DND-41 (cell line): ENCODE data around the gene SEC16B.

ENCODE experiments used
- ATAC-seq: fragments of 200-7000 bp; cut with Tn5 transposase; 3 replicates; pipeline ENCODE4 v1.9.1; 2021; ENCODE audit warnings: low read depth; ENCODE audit not compliant: insufficient read depth
- DNase-seq: peaks from one replicate; pipeline ENCODE4 v3.0.0-alpha.2; 2020
- H2AFZ ChIP-seq: 2 replicates; pipeline ENCODE4 v1.6.0; 2012; ENCODE audit warnings: low read depth, low read length
- H3K27ac ChIP-seq: 2 replicates; pipeline ENCODE4 v1.5.1; 2012; ENCODE audit warnings: low read length, inconsistent platforms
- H3K27me3 ChIP-seq: fragments of 200-600 bp; sonication (generic); 2 replicates; pipeline ENCODE4 v1.6.0; 2012; ENCODE audit warnings: low read length, mild to moderate bottlenecking, inconsistent platforms; ENCODE audit not compliant: insufficient read depth, poor library complexity
- H3K36me3 ChIP-seq: 2 replicates; pipeline ENCODE4 v1.5.1; 2012; ENCODE audit warnings: low read length, inconsistent platforms; ENCODE audit not compliant: insufficient read depth
- H3K4me1 ChIP-seq: 2 replicates; pipeline ENCODE4 v1.5.1; 2012; ENCODE audit warnings: mild to moderate bottlenecking, low read length; ENCODE audit not compliant: insufficient read depth
- H3K4me2 ChIP-seq: 2 replicates; pipeline ENCODE4 v1.6.0; 2012; ENCODE audit warnings: mild to moderate bottlenecking, moderate library complexity, low read length, inconsistent platforms; ENCODE audit not compliant: insufficient read depth
- H3K4me3 ChIP-seq, 2 experiments: fragments of 200-600 bp in 1 of 2; shearing (Covaris generic) in 1 of 2; 2 replicates each; pipeline ENCODE4 v1.5.1; 2012 to 2016; ENCODE audit warnings: inconsistent platforms in 2 of 2, low read length in 2 of 2, mild to moderate bottlenecking in 2 of 2, low read depth in 1 of 2, moderate library complexity in 1 of 2
- H3K79me2 ChIP-seq: 2 replicates; pipeline ENCODE4 v1.6.0; 2012; ENCODE audit warnings: low read length, inconsistent platforms; ENCODE audit not compliant: insufficient read depth
- H3K9ac ChIP-seq: 2 replicates; pipeline ENCODE4 v1.6.0; 2012; ENCODE audit warnings: low read depth, mild to moderate bottlenecking, inconsistent platforms, low read length, moderate library complexity
- H3K9me3 ChIP-seq: 2 replicates; pipeline ENCODE4 v1.5.1; 2012; ENCODE audit warnings: low read length, moderate library complexity, mild to moderate bottlenecking, inconsistent platforms; ENCODE audit not compliant: insufficient read depth, severe bottlenecking
- H4K20me1 ChIP-seq: 2 replicates; pipeline ENCODE4 v1.6.0; 2012; ENCODE audit warnings: low read length; ENCODE audit not compliant: insufficient read depth
- EZH2 ChIP-seq: IDR thresholded peaks from 3 replicates; pipeline ENCODE4 v1.6.1; 2012; ENCODE audit warnings: borderline replicate concordance, low read depth, mild to moderate bottlenecking, moderate library complexity, low read length, inconsistent platforms; ENCODE audit not compliant: severe bottlenecking
- TF ChIP-seq, protein P1 (sequence below): IDR thresholded peaks from 2 replicates; pipeline ENCODE4 v1.5.1; 2012; ENCODE audit warnings: borderline replicate concordance, low read length, moderate library complexity, mild to moderate bottlenecking; ENCODE audit not compliant: poor library complexity, severe bottlenecking; ENCODE audit errors: extremely low read depth

The SEC16B gene

DNA sequence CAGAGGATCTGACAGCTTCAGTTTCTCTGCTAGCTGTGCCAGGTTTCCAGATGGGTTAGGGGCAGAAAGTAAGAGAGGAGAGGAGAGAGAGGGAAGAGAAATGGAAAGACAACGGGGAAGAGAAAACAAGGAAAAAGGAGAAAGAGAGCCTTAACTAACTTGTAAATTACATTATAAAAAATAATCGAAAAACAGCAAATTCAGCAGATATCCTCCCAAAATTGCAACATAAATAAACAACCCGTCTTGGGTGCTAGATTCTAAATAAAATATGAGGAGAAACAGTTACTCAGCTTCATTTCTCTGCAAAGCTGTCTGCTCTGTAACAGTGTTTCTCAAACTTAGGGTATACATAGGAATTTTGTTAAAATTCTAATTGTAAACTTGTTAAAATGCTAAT, 29.2 kb downstream of the SEC16B start:
- Histone ChIP-seq H3K4me2 (no peak overlapping the region), H4K20me1 (no peaks in the 10 kb centered on the region), H3K4me1 (no peaks in the 10 kb centered on the region), H2AFZ (no peak overlapping the region), H3K9ac (no peak overlapping the region), H3K9me3 (no peaks in the 10 kb centered on the region), H3K79me2 (no peaks in the 10 kb centered on the region), H3K27ac (no peak overlapping the region), H3K4me3 (no peak overlapping the region), H3K36me3 (no peaks in the 10 kb centered on the region), H3K27me3 (no peaks in the 10 kb centered on the region)
- ATAC-seq: no peak
- TF ChIP-seq EZH2: no peak
- TF ChIP-seq, protein P1, sequence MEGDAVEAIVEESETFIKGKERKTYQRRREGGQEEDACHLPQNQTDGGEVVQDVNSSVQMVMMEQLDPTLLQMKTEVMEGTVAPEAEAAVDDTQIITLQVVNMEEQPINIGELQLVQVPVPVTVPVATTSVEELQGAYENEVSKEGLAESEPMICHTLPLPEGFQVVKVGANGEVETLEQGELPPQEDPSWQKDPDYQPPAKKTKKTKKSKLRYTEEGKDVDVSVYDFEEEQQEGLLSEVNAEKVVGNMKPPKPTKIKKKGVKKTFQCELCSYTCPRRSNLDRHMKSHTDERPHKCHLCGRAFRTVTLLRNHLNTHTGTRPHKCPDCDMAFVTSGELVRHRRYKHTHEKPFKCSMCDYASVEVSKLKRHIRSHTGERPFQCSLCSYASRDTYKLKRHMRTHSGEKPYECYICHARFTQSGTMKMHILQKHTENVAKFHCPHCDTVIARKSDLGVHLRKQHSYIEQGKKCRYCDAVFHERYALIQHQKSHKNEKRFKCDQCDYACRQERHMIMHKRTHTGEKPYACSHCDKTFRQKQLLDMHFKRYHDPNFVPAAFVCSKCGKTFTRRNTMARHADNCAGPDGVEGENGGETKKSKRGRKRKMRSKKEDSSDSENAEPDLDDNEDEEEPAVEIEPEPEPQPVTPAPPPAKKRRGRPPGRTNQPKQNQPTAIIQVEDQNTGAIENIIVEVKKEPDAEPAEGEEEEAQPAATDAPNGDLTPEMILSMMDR: no peak
- no peak for DNase-seq

DNA sequence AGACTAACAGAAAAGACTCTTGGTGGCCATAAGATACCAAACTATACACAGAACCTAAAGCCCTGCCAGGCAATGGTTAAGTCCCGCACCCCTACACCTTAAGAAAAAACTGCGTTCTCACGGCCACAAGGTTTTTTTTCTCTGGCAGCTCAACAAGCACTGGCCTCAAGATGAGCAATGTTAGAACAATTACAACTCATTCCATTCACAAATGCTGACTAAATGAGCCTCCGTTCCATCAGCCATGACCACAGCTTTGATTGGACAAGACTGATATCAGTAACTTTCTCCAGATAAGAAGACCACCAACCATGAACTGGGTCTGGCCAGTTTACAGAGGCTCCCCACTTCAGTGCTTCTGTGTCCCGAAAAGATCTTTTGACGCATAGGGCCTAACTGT, 31.9 kb downstream of the SEC16B start:
- ATAC-seq (no peak), DNase-seq (no peak)
- H3K9me3 ChIP-seq: no peaks in the 10 kb centered on the region

DNA sequence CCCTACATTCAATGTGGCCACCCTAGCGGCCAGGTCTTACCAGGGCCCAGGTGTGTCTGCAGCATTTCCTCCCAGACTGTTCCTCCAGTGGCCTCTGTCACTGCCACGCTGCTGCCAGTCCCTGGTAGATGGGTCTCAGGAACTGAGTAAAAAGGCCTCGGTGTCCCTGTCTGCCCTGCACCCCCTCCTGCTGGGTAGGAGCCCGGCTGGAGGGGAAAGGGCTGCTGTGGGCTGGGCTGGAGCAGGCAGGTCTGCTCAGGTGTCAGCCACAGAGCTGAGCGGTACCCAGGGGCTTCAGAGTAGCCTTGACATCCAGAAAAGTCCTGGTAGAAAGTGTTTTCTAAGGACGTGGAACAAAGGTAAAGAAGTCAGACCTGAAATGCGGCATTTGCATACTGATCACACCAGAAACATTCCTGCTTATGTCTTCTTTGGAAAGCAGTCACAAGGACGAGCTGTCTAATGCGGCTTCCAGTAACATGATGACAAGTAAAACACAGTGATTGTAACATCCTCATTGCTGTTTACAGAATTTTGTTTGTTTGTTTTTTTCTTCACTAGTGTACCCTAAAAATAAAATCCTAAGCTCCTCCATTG, 32.6 kb downstream of the SEC16B start:
- H2AFZ ChIP-seq: no peak overlapping the region
- no peaks in the 10 kb centered on the region for H3K36me3 ChIP-seq
- ATAC-seq (no peak), DNase-seq (no peak)
- no peaks in the 10 kb centered on the region for H3K27me3 ChIP-seq
- H3K27ac ChIP-seq: no peak overlapping the region
- H4K20me1 ChIP-seq: no peaks in the 10 kb centered on the region
- H3K4me2 ChIP-seq: no peak overlapping the region
- H3K9ac ChIP-seq: no peak overlapping the region
- H3K4me3 ChIP-seq: no peak overlapping the region
- H3K4me1 ChIP-seq: no peaks in the 10 kb centered on the region
- TF ChIP-seq EZH2: no peak
- TF ChIP-seq, protein P1: no peak
- no peaks in the 10 kb centered on the region for H3K79me2 ChIP-seq
- no peaks in the 10 kb centered on the region for H3K9me3 ChIP-seq

More for the DNA sequence above, 31.9 kb downstream of the SEC16B start:
- Histone ChIP-seq H4K20me1 (no peaks in the 10 kb centered on the region), H2AFZ (no peak overlapping the region), H3K79me2 (no peaks in the 10 kb centered on the region), H3K4me3 (no peak overlapping the region), H3K4me2 (no peak overlapping the region), H3K27ac (no peak overlapping the region), H3K4me1 (no peaks in the 10 kb centered on the region), H3K36me3 (no peaks in the 10 kb centered on the region), H3K27me3 (no peaks in the 10 kb centered on the region), H3K9ac (no peak overlapping the region)
- TF ChIP-seq EZH2: no peak
- TF ChIP-seq, protein P1: no peak

DNA sequence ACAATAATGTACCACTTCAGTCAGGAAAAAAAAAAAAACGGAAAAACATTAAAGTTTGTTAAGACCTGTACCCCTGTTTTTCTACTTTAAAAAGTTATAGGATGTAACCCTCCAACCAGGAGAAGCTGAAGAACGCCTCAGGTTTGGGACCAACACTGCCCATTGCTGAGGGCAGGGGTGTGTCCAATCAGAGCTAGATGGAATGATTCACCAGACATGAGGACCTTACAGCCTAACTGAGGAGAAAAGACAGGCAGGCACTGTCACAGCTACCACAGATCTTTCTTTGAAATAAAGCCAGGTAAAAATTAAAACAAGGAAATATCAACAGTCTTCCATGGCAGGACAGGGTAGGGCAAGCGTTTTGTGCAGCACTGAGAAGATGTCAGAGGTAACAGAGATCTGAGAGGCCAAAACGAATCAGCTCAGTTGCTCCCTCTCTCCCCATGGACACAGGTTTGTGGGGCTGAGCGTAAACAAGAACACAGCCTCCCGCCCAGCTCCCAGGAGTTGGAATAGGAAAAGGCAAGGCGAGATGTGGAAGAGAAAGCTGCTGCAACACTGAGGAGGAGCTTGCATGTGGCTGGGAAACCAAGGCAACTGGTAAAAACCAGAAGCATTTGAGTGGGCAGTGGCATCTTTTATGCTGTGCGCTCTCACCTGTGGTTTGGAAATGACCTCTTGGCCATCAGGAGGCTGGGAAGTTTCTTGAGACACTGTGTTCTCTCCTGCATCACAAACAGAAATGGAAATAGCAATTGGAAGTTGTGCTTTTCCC, 34.0 kb downstream of the SEC16B start:
- Histone ChIP-seq H3K9me3 (no peaks in the 10 kb centered on the region), H3K4me2 (no peak overlapping the region), H2AFZ (no peak overlapping the region), H3K36me3 (no peaks in the 10 kb centered on the region), H3K4me3 (no peak overlapping the region), H3K27me3 (no peaks in the 10 kb centered on the region), H3K27ac (no peak overlapping the region), H3K4me1 (no peaks in the 10 kb centered on the region), H4K20me1 (no peaks in the 10 kb centered on the region), H3K9ac (no peak overlapping the region), H3K79me2 (no peaks in the 10 kb centered on the region)
- no peak for DNase-seq
- TF ChIP-seq EZH2: no peak
- TF ChIP-seq, protein P1: no peak
- no peak for ATAC-seq
